Medulla oblongata (tissue), 1 donor: ENCODE results near the gene ARHGEF19.

ENCODE experiments used
- DNase-seq: peaks from one replicate; pipeline ENCODE4 v3.0.0-alpha.2; 2015; ENCODE audit errors: extremely low spot score

The ARHGEF19 gene

GRCh38 chr1:16149702-16150488, 62.6 kb downstream of the ARHGEF19 start:
- DNase-seq = no peak

GRCh38 chr1:16149146-16149545, 63.3 kb downstream of the ARHGEF19 start:
- DNase-seq = no peak

- DNase-seq = no peak
Observed at GRCh38 chr1:16148329-16149092, 63.9 kb downstream of the ARHGEF19 start.
